ENCODE data around the gene SMCHD1.

DNA sequence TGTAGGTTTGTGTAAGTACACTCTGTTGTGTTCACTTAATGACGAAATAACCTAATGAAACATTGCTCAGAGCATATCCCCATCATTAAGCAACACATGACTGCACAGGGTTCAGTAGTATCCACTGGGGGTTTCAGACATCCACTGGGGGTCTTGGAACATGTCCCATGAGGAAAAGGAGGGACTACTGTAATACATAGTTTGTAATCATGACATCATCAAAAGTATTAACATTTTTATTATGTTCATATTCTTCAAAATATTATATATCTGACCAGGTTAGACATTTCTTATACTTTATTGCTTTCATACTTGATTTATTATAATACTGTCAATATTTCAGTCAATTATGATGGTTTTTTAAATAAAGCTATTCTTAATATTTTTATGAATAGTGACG lies 136.9 kb downstream of the SMCHD1 start:
- TF ChIP-seq CTCF (IDR thresholded peaks at IDR 0.05) (no peak), POLR2A (IDR thresholded peaks at IDR 0.05) (no peak)
